K562 (cell line): Measurements from ENCODE around the gene PHTF2. TPM values are rescaled to one million over a fixed set of nuclear protein-coding genes. Genes with fewer than 3 reads are reported as not detected.

ENCODE experiments used
- BCL6 ChIP-seq: fragments of 250-450 bp; sonication (Bioruptor Pico); IDR thresholded peaks from 2 replicates; pipeline ENCODE4 v1.4.0; 2020
- CBFB ChIP-seq: sonication (generic); formaldehyde crosslinking; IDR thresholded peaks from 2 replicates; pipeline ENCODE4 v1.4.0; 2020; ENCODE audit warnings: mild to moderate bottlenecking, missing genetic modification reagents
- CHD1 ChIP-seq: fragments of 200-600 bp; sonication (generic); IDR thresholded peaks from one replicate; pipeline ENCODE4 v1.6.1; 2012; ENCODE audit warnings: mild to moderate bottlenecking, moderate library complexity, low read length, inconsistent platforms
- DPF2 ChIP-seq: fragments of 450-650 bp; IDR thresholded peaks from 2 replicates; pipeline ENCODE4 v1.6.1; 2016
- ELF1 ChIP-seq: fragments of 200-800 bp; sonication (Bioruptor generic); IDR thresholded peaks from 2 replicates; pipeline ENCODE4 v1.6.1; 2016; ENCODE audit warnings: missing genetic modification characterization, missing compliant biosample characterization
- ELF2 ChIP-seq: fragments of 250-450 bp; sonication (Bioruptor Pico); IDR thresholded peaks from 2 replicates; pipeline ENCODE4 v1.5.0; 2021; ENCODE audit warnings: mild to moderate bottlenecking
- ELF4 ChIP-seq: fragments of 450-650 bp; formaldehyde crosslinking; IDR thresholded peaks from 2 replicates; pipeline ENCODE4 v1.4.0; 2022; ENCODE audit warnings: missing genetic modification characterization
- HNRNPH1 ChIP-seq: fragments of 200-400 bp; formaldehyde crosslinking; optimal IDR thresholded peaks from 2 replicates; pipeline ENCODE3; 2017; ENCODE audit warnings: low read depth, mild to moderate bottlenecking, low read length, moderate library complexity
- MBD2 ChIP-seq: sonication (generic); IDR thresholded peaks from 2 replicates; pipeline ENCODE4 v1.6.1; 2016; ENCODE audit warnings: low read depth, borderline replicate concordance
- MEIS2 ChIP-seq: fragments of 450-650 bp; IDR thresholded peaks from 2 replicates; pipeline ENCODE4 v1.6.1; 2014; ENCODE audit warnings: mild to moderate bottlenecking; ENCODE audit not compliant: partially characterized antibody
- NBN ChIP-seq: fragments of 450-650 bp; IDR thresholded peaks from 2 replicates; pipeline ENCODE4 v1.6.1; 2016; ENCODE audit warnings: low read depth, mild to moderate bottlenecking
- NFRKB ChIP-seq: fragments of 450-650 bp; IDR thresholded peaks from 2 replicates; pipeline ENCODE4 v1.6.1; 2016; ENCODE audit warnings: low read depth
- POLR3A ChIP-seq: IDR thresholded peaks from 2 replicates; pipeline ENCODE4 v1.6.1; 2011; ENCODE audit warnings: borderline replicate concordance, mild to moderate bottlenecking, moderate library complexity; ENCODE audit not compliant: insufficient read length, insufficient read depth; ENCODE audit errors: extremely low read depth
- PTRF ChIP-seq: fragments of 450-650 bp; IDR thresholded peaks from 2 replicates; pipeline ENCODE4 v1.6.1; 2016; ENCODE audit warnings: mild to moderate bottlenecking, missing genetic modification characterization, missing compliant biosample characterization
- RAD21 ChIP-seq, 2 experiments: fragments of 250-450 bp in 1 of 2; fragments of 450-650 bp in 1 of 2; sonication (Bioruptor Pico) in 1 of 2; formaldehyde crosslinking in 1 of 2; IDR thresholded peaks in 1 of 2; conservative IDR thresholded peaks in 1 of 2; 2 replicates each; pipeline versions ENCODE4 v1.4.0 to v1.8.0; 2020 to 2022; ENCODE audit warnings: mild to moderate bottlenecking in 2 of 2, moderate library complexity in 1 of 2
- SMARCE1 ChIP-seq: fragments of 450-650 bp; IDR thresholded peaks from 2 replicates; pipeline ENCODE4 v1.7.1; 2016; ENCODE audit warnings: mild to moderate bottlenecking
- SPI1 ChIP-seq: IDR thresholded peaks from 2 replicates; pipeline ENCODE4 v1.6.1; 2011; ENCODE audit warnings: low read depth, low read length, control low read depth, borderline replicate concordance
- WHSC1 ChIP-seq: IDR thresholded peaks from one replicate; pipeline ENCODE4 v1.6.1; 2012; ENCODE audit warnings: low read length, control low read depth, inconsistent platforms
- ZNF134 ChIP-seq: fragments of 250-450 bp; sonication (Bioruptor Pico); conservative IDR thresholded peaks from 2 replicates; pipeline ENCODE4 v1.4.0; 2020
- ZNF740 ChIP-seq, 3 experiments: fragments of 200-800 bp in 1 of 3; sonication (Bioruptor generic) in 1 of 3; sonication (generic) in 1 of 3; formaldehyde crosslinking in 1 of 3; IDR thresholded peaks; 2 replicates each; pipeline versions ENCODE4 v1.6.1 to v1.8.0; 2016 to 2022; ENCODE audit warnings: mild to moderate bottlenecking in 2 of 3, missing compliant biosample characterization in 2 of 3, missing genetic modification characterization in 2 of 3, missing genetic modification reagents in 1 of 3
- polyA plus RNA-seq, 8 experiments: library from polyadenylated mRNA; depleted of rRNA in 4 of 8; stranded (reverse) in 5 of 8; unstranded in 3 of 8; fragments of >200 nt; fragmentation: Nextera tagmentation in 2 of 8; fragmentation: Illumina TruSeq in 1 of 8; extraction: Ambion mirVana in 2 of 8; extraction: Trizol in 1 of 8; gene quantifications; 2 replicates each; pipeline versions ENCODE4 v1.2.1 to v1.2.3, GENCODE V29; 2011 to 2014; ENCODE audit warnings: inconsistent platforms in 1 of 8, missing spikeins in 1 of 8
- total RNA-seq, 7 experiments: library from RNA; depleted of rRNA in 6 of 7; stranded (reverse); fragments of >200 nt in 6 of 7; fragmentation: Illumina TruSeq in 2 of 7; extraction: Trizol in 2 of 7; gene quantifications; 2 replicates each; pipeline versions ENCODE4 v1.2.1 to v1.2.3, GENCODE V29; 2011 to 2021; ENCODE audit warnings: low replicate concordance in 1 of 7
- TF ChIP-seq, protein P1 (sequence below), 2 experiments: fragments of 150-350 bp in 1 of 2; IDR thresholded peaks; 2 replicates each; pipeline ENCODE4 v1.6.1; 2012 to 2016; ENCODE audit warnings: low read depth in 2 of 2, low read length in 2 of 2, mild to moderate bottlenecking in 1 of 2, moderate library complexity in 1 of 2
- TF ChIP-seq, protein P2 (sequence below): fragments of 450-650 bp; formaldehyde crosslinking; IDR thresholded peaks from 2 replicates; pipeline ENCODE4 v1.4.0; 2020; ENCODE audit warnings: mild to moderate bottlenecking, moderate library complexity

PHTF2 gene
- total and polyA plus RNA-seq, 9 of the 15 experiments (the other 6 are each of a cell fraction or from before 2014, with no cell fraction given) = 17.9 to 43.6 (median 25.4) TPM

GRCh38 chr7:77797734-77798393, 709 bp upstream of the PHTF2 start (continued):
- TF ChIP-seq, protein P1, sequence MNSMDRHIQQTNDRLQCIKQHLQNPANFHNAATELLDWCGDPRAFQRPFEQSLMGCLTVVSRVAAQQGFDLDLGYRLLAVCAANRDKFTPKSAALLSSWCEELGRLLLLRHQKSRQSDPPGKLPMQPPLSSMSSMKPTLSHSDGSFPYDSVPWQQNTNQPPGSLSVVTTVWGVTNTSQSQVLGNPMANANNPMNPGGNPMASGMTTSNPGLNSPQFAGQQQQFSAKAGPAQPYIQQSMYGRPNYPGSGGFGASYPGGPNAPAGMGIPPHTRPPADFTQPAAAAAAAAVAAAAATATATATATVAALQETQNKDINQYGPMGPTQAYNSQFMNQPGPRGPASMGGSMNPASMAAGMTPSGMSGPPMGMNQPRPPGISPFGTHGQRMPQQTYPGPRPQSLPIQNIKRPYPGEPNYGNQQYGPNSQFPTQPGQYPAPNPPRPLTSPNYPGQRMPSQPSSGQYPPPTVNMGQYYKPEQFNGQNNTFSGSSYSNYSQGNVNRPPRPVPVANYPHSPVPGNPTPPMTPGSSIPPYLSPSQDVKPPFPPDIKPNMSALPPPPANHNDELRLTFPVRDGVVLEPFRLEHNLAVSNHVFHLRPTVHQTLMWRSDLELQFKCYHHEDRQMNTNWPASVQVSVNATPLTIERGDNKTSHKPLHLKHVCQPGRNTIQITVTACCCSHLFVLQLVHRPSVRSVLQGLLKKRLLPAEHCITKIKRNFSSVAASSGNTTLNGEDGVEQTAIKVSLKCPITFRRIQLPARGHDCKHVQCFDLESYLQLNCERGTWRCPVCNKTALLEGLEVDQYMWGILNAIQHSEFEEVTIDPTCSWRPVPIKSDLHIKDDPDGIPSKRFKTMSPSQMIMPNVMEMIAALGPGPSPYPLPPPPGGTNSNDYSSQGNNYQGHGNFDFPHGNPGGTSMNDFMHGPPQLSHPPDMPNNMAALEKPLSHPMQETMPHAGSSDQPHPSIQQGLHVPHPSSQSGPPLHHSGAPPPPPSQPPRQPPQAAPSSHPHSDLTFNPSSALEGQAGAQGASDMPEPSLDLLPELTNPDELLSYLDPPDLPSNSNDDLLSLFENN (IDR thresholded peaks at IDR 0.05; ENCODE audit: low read depth in 2 of 2, low read length in 2 of 2) = 0 out of 4 replicates have a peak, but pooled peaks of 1 of the 2 experiments have one; percentile 7
- peak; percentile 40; the same call in 1 of the 2 replicates for TF ChIP-seq ELF2 (CRISPR knock-in tag)
- peak; percentile 83; the same call in 1 of the 2 replicates for TF ChIP-seq ELF1 (tag)
- peak; percentile 53; the same call in 1 of the 2 replicates for TF ChIP-seq ZNF740 (CRISPR knock-in tag; IDR thresholded peaks at IDR 0.05)
- TF ChIP-seq ZNF740 (tag; IDR thresholded peaks at IDR 0.05) = no peak
- no peak for TF ChIP-seq HNRNPH1
- peak; percentile 95 for TF ChIP-seq CHD1
- peak in 1 of 2 experiments; percentile 19; a peak in 1 of 4 replicates for TF ChIP-seq RAD21 (CRISPR knock-in tag; conservative IDR thresholded peaks at IDR 0.05 in 1 of 2, IDR thresholded peaks at IDR 0.05 in 1 of 2)
- no peak for TF ChIP-seq NFRKB
- 0 out of 2 replicates have a peak, but pooled peaks have one; percentile 12 for TF ChIP-seq BCL6 (CRISPR knock-in tag)
- TF ChIP-seq WHSC1 = no peak
- 0 out of 2 replicates have a peak, but pooled peaks have one; percentile 64 for TF ChIP-seq ELF4 (CRISPR knock-in tag)
- TF ChIP-seq, protein P2, sequence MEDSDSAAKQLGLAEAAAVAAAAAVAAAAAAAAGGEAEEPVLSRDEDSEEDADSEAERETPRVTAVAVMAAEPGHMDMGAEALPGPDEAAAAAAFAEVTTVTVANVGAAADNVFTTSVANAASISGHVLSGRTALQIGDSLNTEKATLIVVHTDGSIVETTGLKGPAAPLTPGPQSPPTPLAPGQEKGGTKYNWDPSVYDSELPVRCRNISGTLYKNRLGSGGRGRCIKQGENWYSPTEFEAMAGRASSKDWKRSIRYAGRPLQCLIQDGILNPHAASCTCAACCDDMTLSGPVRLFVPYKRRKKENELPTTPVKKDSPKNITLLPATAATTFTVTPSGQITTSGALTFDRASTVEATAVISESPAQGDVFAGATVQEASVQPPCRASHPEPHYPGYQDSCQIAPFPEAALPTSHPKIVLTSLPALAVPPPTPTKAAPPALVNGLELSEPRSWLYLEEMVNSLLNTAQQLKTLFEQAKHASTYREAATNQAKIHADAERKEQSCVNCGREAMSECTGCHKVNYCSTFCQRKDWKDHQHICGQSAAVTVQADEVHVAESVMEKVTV (CRISPR knock-in tag) = peak; percentile 33; the same call in 1 of the 2 replicates
- peak; percentile 24; the same call in 1 of the 2 replicates for TF ChIP-seq DPF2
- no peak for TF ChIP-seq NBN
- 0 out of 2 replicates have a peak, but pooled peaks have one; percentile 0 for TF ChIP-seq SPI1
- 0 out of 2 replicates have a peak, but pooled peaks have one; percentile 20 for TF ChIP-seq CBFB (CRISPR knock-in tag)
- TF ChIP-seq SMARCE1 = peak; percentile 66; the same call in 1 of the 2 replicates
- peak; percentile 50; the same call in 1 of the 2 replicates for TF ChIP-seq ZNF134 (CRISPR knock-in tag)
- no peak for TF ChIP-seq POLR3A
- no peak for TF ChIP-seq MBD2
- TF ChIP-seq PTRF = no peak
- TF ChIP-seq MEIS2 = no peak
